Naive thymus-derived CD8-positive, alpha-beta T cell (primary cell): ENCODE measurements around the gene IFNG-AS1. TPM values are rescaled to one million over a fixed set of nuclear protein-coding genes. Genes with fewer than 3 reads are reported as not detected.
A peak's percentile ranks its signal among the peaks of the same experiment; 100 is the strongest.

Source experiments
- ATAC-seq, 2 donors: fragments of 150-1000 bp; cut with Tn5 transposase in 1 of 2; sonication (Bioruptor Pico), chemical (Tn5 transposase) in 1 of 2; 1 replicate in 1 of 2; 2 replicates in 1 of 2; pipeline ENCODE4 v1.10.0; 2021; ENCODE audit warnings: mild to moderate bottlenecking in 2 of 2, moderate library complexity in 2 of 2
- POLR2A ChIA-PET: fragments of 350-600 bp; sonication (Branson Sonifier 250); formaldehyde crosslinking; loops from one replicate; lab custom pipeline; 2021; ENCODE audit warnings: antibody characterized with exemption; lab: Charles Lee
- DNase-seq, 10 donors: peaks; one replicate each; pipeline versions ENCODE4 v3.0.0 to v3.0.0-alpha.2; 2020 to 2022
- H3K27ac Mint-ChIP-seq, 10 donors: one replicate each; pipeline ENCODE4 v1.8.0; 2020 to 2022; ENCODE audit warnings: mild to moderate bottlenecking in 10 of 10, mixed read lengths in 10 of 10, moderate library complexity in 4 of 10, inconsistent platforms in 1 of 10
- H3K27me3 Mint-ChIP-seq, 5 donors: one replicate each; pipeline ENCODE4 v1.8.0; 2021 to 2022; ENCODE audit warnings: mixed read lengths in 5 of 5
- H3K36me3 Mint-ChIP-seq, 3 donors: one replicate each; pipeline ENCODE4 v1.8.0; 2020 to 2022; ENCODE audit warnings: mixed read lengths in 3 of 3, mild to moderate bottlenecking in 2 of 3, inconsistent platforms in 1 of 3
- H3K4me1 Mint-ChIP-seq, 4 donors: one replicate each; pipeline ENCODE4 v1.8.0; 2021 to 2022; ENCODE audit warnings: mixed read lengths in 4 of 4
- H3K4me3 Mint-ChIP-seq, 10 donors: one replicate each; pipeline ENCODE4 v1.8.0; 2020 to 2022; ENCODE audit warnings: mild to moderate bottlenecking in 10 of 10, mixed read lengths in 10 of 10, moderate library complexity in 6 of 10, inconsistent platforms in 1 of 10
- H3K9me3 Mint-ChIP-seq, 9 donors: one replicate each; pipeline ENCODE4 v1.8.0; 2020 to 2022; ENCODE audit warnings: mixed read lengths in 9 of 9, mild to moderate bottlenecking in 3 of 9, inconsistent platforms in 1 of 9, moderate library complexity in 1 of 9
- polyA plus RNA-seq, 3 donors: library from polyadenylated mRNA; unstranded; fragments of 300-500 nt; fragmentation: Illumina TruSeq; gene quantifications; one replicate each; pipeline ENCODE4 v1.2.3, GENCODE V29; 2021
- total RNA-seq, 8 experiments: library from RNA in 2 of 8; stranded (reverse) in 2 of 8; gene quantifications; one replicate each; pipeline ENCODE4 v1.2.3 and lab custom pipeline; 2021 to 2026

IFNG-AS1 gene
- total and polyA plus RNA-seq, 5 experiments from 2014 or later: 0.88 to 3.1 (median 1.9) TPM

- Mint-ChIP-seq H3K36me3 (no peaks in the 10 kb centered on the region), H3K4me3 (no peak overlapping the region), H3K9me3 (no peaks in the 10 kb centered on the region), H3K4me1 (peaks cover 0 to 11% (median 0%) of the 10 kb centered on the region in 4 donors), H3K27ac (no peak overlapping the region), H3K27me3 (peaks cover 0 to 4% (median 0%) of the 10 kb centered on the region in 5 donors)
- DNase-seq: no peak
- ATAC-seq: no peak
- POLR2A ChIA-PET: no interaction called here
Observed at GRCh38 chr12:67968725-67969124, 20.5 kb upstream of the IFNG-AS1 start.

DNA sequence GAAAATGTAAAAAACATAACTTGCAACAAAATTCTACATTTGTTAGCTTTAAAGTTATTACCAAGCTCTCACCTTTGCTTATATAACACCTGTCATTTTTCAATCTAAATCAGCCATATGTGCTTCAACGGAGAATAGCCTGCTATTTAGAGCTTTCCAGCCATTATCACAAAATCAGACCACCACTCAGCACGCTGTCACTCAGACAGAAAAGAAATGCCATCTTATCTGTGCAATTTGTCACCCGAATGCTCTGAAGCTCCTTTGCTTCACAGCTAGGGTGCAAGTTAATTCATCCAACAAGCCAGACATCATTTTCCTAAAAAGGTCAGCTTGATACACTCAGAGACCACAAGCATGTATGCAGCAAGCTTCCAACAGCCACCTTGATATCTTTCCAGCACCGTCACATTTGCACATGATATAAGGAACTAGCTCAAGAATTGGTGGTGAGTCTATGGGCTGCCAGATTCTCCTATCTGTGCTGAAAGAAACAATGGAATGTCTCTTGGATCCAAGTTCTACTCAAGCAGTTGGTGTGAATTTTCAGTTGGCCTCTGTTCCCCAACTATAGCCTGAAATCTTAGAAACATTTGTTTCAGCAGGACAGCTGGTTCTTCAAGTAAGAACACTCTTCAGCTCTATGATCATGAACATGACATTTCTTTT lies 20.0 kb upstream of the IFNG-AS1 start:
- H3K36me3 Mint-ChIP-seq: no peaks in the 10 kb centered on the region
- DNase-seq (no peak), ATAC-seq (no peak)
- peaks cover 0 to under 1% (median 0%) of the 10 kb centered on the region in 9 donors for H3K9me3 Mint-ChIP-seq
- POLR2A ChIA-PET: no interaction called here
- peaks cover 0 to 11% (median 0%) of the 10 kb centered on the region in 4 donors for H3K4me1 Mint-ChIP-seq
- H3K27me3 Mint-ChIP-seq: peaks cover 0 to 4% (median 0%) of the 10 kb centered on the region in 5 donors
- H3K4me3 Mint-ChIP-seq: no peak overlapping the region
- peak overlapping the region in 1 of 10 donors; percentile 63 for H3K27ac Mint-ChIP-seq

DNA sequence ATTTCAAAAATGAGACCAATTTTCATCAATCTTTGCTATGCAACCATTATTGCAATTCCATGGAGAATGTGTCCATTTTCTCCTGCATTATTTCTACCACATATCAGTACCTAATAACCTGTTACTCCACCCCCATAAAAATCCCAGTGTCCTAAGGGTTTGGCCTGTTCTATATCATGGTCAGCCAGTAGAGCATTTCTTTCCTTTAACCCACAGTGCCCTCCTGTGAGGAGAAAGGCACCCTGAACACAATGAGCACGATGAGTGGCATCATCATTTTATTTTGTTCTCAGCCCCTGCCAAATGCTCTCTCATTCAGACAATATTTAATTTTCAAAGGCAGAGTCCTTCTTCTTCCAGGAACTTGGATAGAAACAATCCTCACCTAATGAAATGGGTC lies 11.6 kb upstream of the IFNG-AS1 start:
- POLR2A ChIA-PET: no interaction called here
- Mint-ChIP-seq H3K36me3 (peaks cover 0 to 15% (median 0%) of the 10 kb centered on the region in 3 donors), H3K27me3 (peaks cover 0 to 16% (median 0%) of the 10 kb centered on the region in 5 donors), H3K4me1 (no peaks in the 10 kb centered on the region), H3K9me3 (peaks cover 0 to 13% (median 8%) of the 10 kb centered on the region in 9 donors), H3K27ac (no peak overlapping the region), H3K4me3 (no peak overlapping the region)
- ATAC-seq: no peak
- DNase-seq: no peak

DNA sequence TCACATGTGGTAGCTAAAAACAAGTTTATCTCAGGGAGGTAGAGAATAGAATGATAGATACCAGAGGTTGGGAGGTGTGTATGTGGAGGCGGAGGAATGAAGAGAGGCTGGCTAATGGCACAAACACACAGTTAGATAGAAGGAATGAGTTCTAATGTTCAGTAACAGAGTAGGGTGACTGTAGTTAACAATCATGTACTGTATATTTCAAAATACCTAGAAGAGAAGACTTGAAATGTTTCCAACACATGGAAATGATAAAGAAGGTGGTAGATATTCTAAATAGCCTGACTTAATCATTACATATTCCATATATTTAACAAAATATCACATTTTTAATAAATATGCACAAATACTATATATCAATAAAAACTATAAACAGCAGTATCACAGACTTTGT lies 8.9 kb upstream of the IFNG-AS1 start:
- Mint-ChIP-seq H3K9me3 (peaks cover 0 to 13% (median under 1%) of the 10 kb centered on the region in 9 donors), H3K4me1 (no peaks in the 10 kb centered on the region)
- POLR2A ChIA-PET: no interaction called here

GRCh38 chr12:67981287-67982162 lies 7.7 kb upstream of the IFNG-AS1 start:
- ATAC-seq (no peak), DNase-seq (no peak)
- H3K4me3 Mint-ChIP-seq: no peak overlapping the region
- peaks cover 0 to 16% (median 0%) of the 10 kb centered on the region in 5 donors for H3K27me3 Mint-ChIP-seq
- peaks cover 0 to 13% (median 0%) of the 10 kb centered on the region in 9 donors for H3K9me3 Mint-ChIP-seq
- POLR2A ChIA-PET: no interaction called here
- no peak overlapping the region for H3K27ac Mint-ChIP-seq
- peaks cover 0 to 6% (median 0%) of the 10 kb centered on the region in 3 donors for H3K36me3 Mint-ChIP-seq
- no peaks in the 10 kb centered on the region for H3K4me1 Mint-ChIP-seq

More for the DNA sequence above, 8.9 kb upstream of the IFNG-AS1 start:
- ATAC-seq (no peak), DNase-seq (no peak)
- peaks cover 0 to 16% (median 0%) of the 10 kb centered on the region in 5 donors for H3K27me3 Mint-ChIP-seq
- H3K4me3 Mint-ChIP-seq: no peak overlapping the region
- H3K27ac Mint-ChIP-seq: no peak overlapping the region
- peaks cover 0 to 12% (median 0%) of the 10 kb centered on the region in 3 donors for H3K36me3 Mint-ChIP-seq

DNA sequence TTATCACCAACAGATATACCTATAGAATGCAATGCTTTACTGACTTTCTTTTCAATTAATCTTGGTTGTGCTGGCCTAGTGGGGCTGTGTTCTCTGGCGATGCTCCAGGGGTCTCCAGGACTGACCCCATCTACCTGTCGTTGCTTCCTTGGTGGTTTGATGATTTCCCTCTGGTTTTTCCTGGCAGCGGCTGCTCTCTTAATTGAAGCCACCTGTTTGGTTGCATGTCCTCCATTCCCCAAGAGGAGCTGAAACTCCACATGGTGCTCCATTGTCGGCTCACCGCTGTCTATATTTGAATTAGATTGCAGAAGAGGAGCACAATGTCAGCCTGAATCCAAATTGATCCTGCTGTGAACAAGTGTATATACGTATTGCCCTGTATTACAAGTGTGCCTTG lies 7.1 kb upstream of the IFNG-AS1 start:
- Mint-ChIP-seq H3K27me3 (peaks cover 0 to 16% (median 0%) of the 10 kb centered on the region in 5 donors), H3K27ac (no peak overlapping the region), H3K4me3 (no peak overlapping the region), H3K9me3 (peaks cover 0 to 16% (median 0%) of the 10 kb centered on the region in 9 donors), H3K4me1 (no peaks in the 10 kb centered on the region), H3K36me3 (peaks cover 0 to 6% (median 0%) of the 10 kb centered on the region in 3 donors)
- POLR2A ChIA-PET: no interaction called here
- no peak for DNase-seq
- no peak for ATAC-seq

GRCh38 chr12:67986632-67987031 lies 2.6 kb upstream of the IFNG-AS1 start:
- Mint-ChIP-seq H3K36me3 (peaks cover 0 to 3% (median 0%) of the 10 kb centered on the region in 3 donors), H3K27ac (no peak overlapping the region), H3K27me3 (no peaks in the 10 kb centered on the region), H3K4me1 (peaks cover 14 to 34% (median 31%) of the 10 kb centered on the region in 4 donors), H3K9me3 (peaks cover 0 to 11% (median 0%) of the 10 kb centered on the region in 9 donors), H3K4me3 (no peak overlapping the region)
- POLR2A ChIA-PET: no interaction called here
- DNase-seq: no peak
- ATAC-seq: no peak

- Mint-ChIP-seq H3K4me1 (peaks cover 14 to 40% (median 34%) of the 10 kb centered on the region in 4 donors), H3K9me3 (peaks cover 0 to 11% (median 0%) of the 10 kb centered on the region in 9 donors), H3K27me3 (no peaks in the 10 kb centered on the region), H3K27ac (peak overlapping the region in 5 of 10 donors; percentile 54 to 88 (median 81)), H3K4me3 (peak overlapping the region in 7 of 10 donors; percentile 59 to 88 (median 63)), H3K36me3 (peaks cover 0 to 3% (median 0%) of the 10 kb centered on the region in 3 donors)
- no peak for DNase-seq
- POLR2A ChIA-PET: interaction anchor here (0.6 kb wide), 1 partner anchor 33 kb away, joined by 3 read pairs; no protein-coding TSS in a partner anchor
- no peak for ATAC-seq
Observed at GRCh38 chr12:67988601-67989021, 636 bp upstream of the IFNG-AS1 start.

DNA sequence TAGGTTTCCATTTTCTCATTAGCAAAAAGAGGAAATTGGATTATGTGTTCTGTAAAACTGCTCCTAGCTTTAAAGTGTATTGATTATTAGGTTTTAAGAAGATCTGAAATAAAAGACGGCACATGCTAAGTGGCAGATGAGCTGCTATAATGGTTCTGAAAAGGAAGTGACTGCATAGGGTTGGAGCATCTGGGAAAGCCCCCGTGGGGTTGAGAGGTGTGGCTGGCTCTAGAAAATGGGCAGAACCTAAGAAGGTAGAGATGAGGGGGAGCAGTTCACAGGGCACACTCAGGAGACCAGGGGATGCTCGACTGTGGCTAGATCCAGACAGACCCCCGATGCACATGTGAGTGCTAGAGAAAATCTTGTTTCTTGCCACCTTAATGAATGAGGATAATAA lies 1.9 kb downstream of the IFNG-AS1 start:
- H3K27me3 Mint-ChIP-seq: no peaks in the 10 kb centered on the region
- DNase-seq (peak in 5 of 10 donors; percentile 19 to 63 (median 29)), ATAC-seq (peak; percentile 92 to 97)
- peaks cover 0 to 11% (median 0%) of the 10 kb centered on the region in 9 donors for H3K9me3 Mint-ChIP-seq
- peak overlapping the region in 9 of 10 donors; percentile 9 to 88 (median 67) for H3K27ac Mint-ChIP-seq
- H3K4me3 Mint-ChIP-seq: peak overlapping the region; percentile 15 to 58 (median 46)
- POLR2A ChIA-PET: interaction anchor here (0.9 to 1.5 kb wide), 2 partner anchors 17 to 18 kb away, joined by 3 to 4 read pairs; no protein-coding TSS in a partner anchor
- H3K4me1 Mint-ChIP-seq: peaks cover 14 to 43% (median 35%) of the 10 kb centered on the region in 4 donors
- H3K36me3 Mint-ChIP-seq: peaks cover 0 to 9% (median 0%) of the 10 kb centered on the region in 3 donors

- H3K4me3 Mint-ChIP-seq: no peak overlapping the region
- H3K36me3 Mint-ChIP-seq: peaks cover 0 to 6% (median 0%) of the 10 kb centered on the region in 3 donors
- no peak for ATAC-seq
- no peak for DNase-seq
- H3K4me1 Mint-ChIP-seq: peaks cover 17 to 44% (median 41%) of the 10 kb centered on the region in 4 donors
- POLR2A ChIA-PET: no interaction called here
- H3K9me3 Mint-ChIP-seq: peaks cover 0 to 1% (median 0%) of the 10 kb centered on the region in 9 donors
- H3K27ac Mint-ChIP-seq: peak overlapping the region in 1 of 10 donors; percentile 88
- H3K27me3 Mint-ChIP-seq: no peaks in the 10 kb centered on the region
Observed at GRCh38 chr12:67993143-67993542, 3.9 kb downstream of the IFNG-AS1 start.

DNA sequence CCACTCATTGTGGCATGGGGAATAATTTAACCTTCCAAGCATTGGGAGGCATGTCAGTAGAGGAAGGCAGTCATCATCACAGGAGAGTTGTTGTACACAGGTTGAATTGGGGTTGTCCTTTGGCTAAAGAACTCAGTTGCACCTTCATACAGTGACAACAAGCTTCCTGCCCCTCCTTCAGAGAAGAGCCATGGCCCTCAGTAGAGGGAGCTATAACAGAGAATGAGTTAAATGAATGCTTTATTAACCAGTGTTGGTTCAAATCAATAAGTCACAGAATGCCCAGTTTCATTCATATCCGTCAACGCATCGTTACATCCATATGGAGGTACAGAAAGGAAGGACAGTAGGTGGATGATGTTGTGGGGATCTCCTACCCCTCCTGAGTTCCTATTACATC lies 4.8 kb downstream of the IFNG-AS1 start:
- ATAC-seq (no peak), DNase-seq (no peak)
- H3K9me3 Mint-ChIP-seq: peaks cover 0 to 1% (median 0%) of the 10 kb centered on the region in 9 donors
- no peaks in the 10 kb centered on the region for H3K27me3 Mint-ChIP-seq
- H3K4me1 Mint-ChIP-seq: peaks cover 18 to 40% (median 37%) of the 10 kb centered on the region in 4 donors
- POLR2A ChIA-PET: no interaction called here
- H3K27ac Mint-ChIP-seq: peak overlapping the region in 1 of 10 donors; percentile 21
- no peak overlapping the region for H3K4me3 Mint-ChIP-seq
- H3K36me3 Mint-ChIP-seq: peaks cover 0 to 6% (median 0%) of the 10 kb centered on the region in 3 donors

GRCh38 chr12:67996347-67996746 lies 7.1 kb downstream of the IFNG-AS1 start:
- POLR2A ChIA-PET: no interaction called here
- Mint-ChIP-seq H3K36me3 (peaks cover 0 to 6% (median 0%) of the 10 kb centered on the region in 3 donors), H3K4me1 (peaks cover 8 to 22% (median 19%) of the 10 kb centered on the region in 4 donors), H3K9me3 (peaks cover 0 to 1% (median 0%) of the 10 kb centered on the region in 9 donors), H3K4me3 (no peak overlapping the region), H3K27me3 (no peaks in the 10 kb centered on the region), H3K27ac (no peak overlapping the region)
- DNase-seq (no peak), ATAC-seq (no peak)
